Astrocyte (in vitro differentiated cells and primary cell): ENCODE data around the gene GOLPH3L. TPM values are rescaled to one million over a fixed set of nuclear protein-coding genes. Genes with fewer than 3 reads are reported as not detected.
"Not testable (repeated sequence)": the region's sequence is repeated elsewhere in the genome, so short reads cannot be mapped to it uniquely, and the experiment has no call there.

Source experiments
- DNase-seq: peaks from one replicate; pipeline ENCODE4 v3.0.0-alpha.2; 2010; ENCODE audit warnings: low read depth
- FAIRE-seq: peaks from 2 replicates; lab custom pipeline; 2011; peaks lifted over from hg19 to GRCh38; lab: Jason Lieb, UNC
- H2AFZ ChIP-seq: 2 replicates; pipeline ENCODE4 v1.6.0; 2012; ENCODE audit warnings: low read depth, low read length, inconsistent platforms
- H3K27ac ChIP-seq: 2 replicates; pipeline ENCODE4 v1.5.1; 2011; ENCODE audit warnings: low read depth, low read length, inconsistent platforms
- H3K27me3 ChIP-seq: 2 replicates; pipeline ENCODE4 v1.6.0; 2011; ENCODE audit warnings: low read length, inconsistent platforms; ENCODE audit not compliant: insufficient read depth
- H3K36me3 ChIP-seq: 2 replicates; pipeline ENCODE4 v1.5.1; 2011; ENCODE audit warnings: low read length, inconsistent platforms; ENCODE audit not compliant: insufficient read depth
- H3K4me1 ChIP-seq: 2 replicates; pipeline ENCODE4 v1.5.1; 2011; ENCODE audit warnings: low read length, inconsistent platforms; ENCODE audit not compliant: insufficient read depth
- H3K4me2 ChIP-seq: 2 replicates; pipeline ENCODE4 v1.6.0; 2012; ENCODE audit warnings: low read length, inconsistent platforms
- H3K4me3 ChIP-seq: 2 replicates; pipeline ENCODE4 v1.5.1; 2011; ENCODE audit warnings: low read depth, mild to moderate bottlenecking, low read length, inconsistent platforms; ENCODE audit not compliant: insufficient read depth
- H3K79me2 ChIP-seq: 2 replicates; pipeline ENCODE4 v1.6.0; 2012; ENCODE audit warnings: mild to moderate bottlenecking, low read length, inconsistent platforms; ENCODE audit not compliant: insufficient read depth
- H3K9ac ChIP-seq: 2 replicates; pipeline ENCODE4 v1.6.0; 2012; ENCODE audit warnings: mild to moderate bottlenecking, low read length, inconsistent platforms
- H3K9me3 ChIP-seq: 2 replicates; pipeline ENCODE4 v1.5.1; 2012; ENCODE audit warnings: low read depth, mild to moderate bottlenecking, low read length, inconsistent platforms; ENCODE audit not compliant: insufficient read depth
- H4K20me1 ChIP-seq: 2 replicates; pipeline ENCODE4 v1.6.0; 2012; ENCODE audit warnings: low read length, inconsistent platforms; ENCODE audit not compliant: insufficient read depth
- H3K27ac Mint-ChIP-seq: one replicate; pipeline ENCODE4 v1.8.0; 2021; ENCODE audit warnings: mild to moderate bottlenecking, mixed read lengths; ENCODE audit not compliant: unreplicated experiment
- H3K27me3 Mint-ChIP-seq: one replicate; pipeline ENCODE4 v1.8.0; 2021; ENCODE audit warnings: low read depth, mixed read lengths; ENCODE audit not compliant: unreplicated experiment
- H3K36me3 Mint-ChIP-seq: one replicate; pipeline ENCODE4 v1.8.0; 2021; ENCODE audit warnings: low read depth, mixed read lengths; ENCODE audit not compliant: unreplicated experiment
- H3K4me1 Mint-ChIP-seq: one replicate; pipeline ENCODE4 v1.8.0; 2021; ENCODE audit warnings: low read depth, mixed read lengths; ENCODE audit not compliant: unreplicated experiment
- H3K4me3 Mint-ChIP-seq: one replicate; pipeline ENCODE4 v1.8.0; 2021; ENCODE audit warnings: mild to moderate bottlenecking, moderate library complexity, mixed read lengths; ENCODE audit not compliant: unreplicated experiment
- H3K9me3 Mint-ChIP-seq: one replicate; pipeline ENCODE4 v1.8.0; 2021; ENCODE audit warnings: mild to moderate bottlenecking, mixed read lengths; ENCODE audit not compliant: unreplicated experiment
- EZH2 ChIP-seq: IDR thresholded peaks from 2 replicates; pipeline ENCODE4 v1.6.1; 2012; ENCODE audit warnings: mild to moderate bottlenecking, low read length, inconsistent platforms; ENCODE audit not compliant: insufficient read depth
- total RNA-seq: library from RNA; stranded (reverse); gene quantifications from 2 replicates; pipeline ENCODE4 v1.2.1, GENCODE V29; 2021
- TF ChIP-seq, protein P1 (sequence below): IDR thresholded peaks from 2 replicates; pipeline ENCODE4 v1.5.1; 2011; ENCODE audit warnings: low read depth, mild to moderate bottlenecking, inconsistent platforms, low read length, moderate library complexity; ENCODE audit not compliant: insufficient read depth

GOLPH3L gene
- total RNA-seq, 1 donor from 2014 or later: 20.9 TPM

DNA sequence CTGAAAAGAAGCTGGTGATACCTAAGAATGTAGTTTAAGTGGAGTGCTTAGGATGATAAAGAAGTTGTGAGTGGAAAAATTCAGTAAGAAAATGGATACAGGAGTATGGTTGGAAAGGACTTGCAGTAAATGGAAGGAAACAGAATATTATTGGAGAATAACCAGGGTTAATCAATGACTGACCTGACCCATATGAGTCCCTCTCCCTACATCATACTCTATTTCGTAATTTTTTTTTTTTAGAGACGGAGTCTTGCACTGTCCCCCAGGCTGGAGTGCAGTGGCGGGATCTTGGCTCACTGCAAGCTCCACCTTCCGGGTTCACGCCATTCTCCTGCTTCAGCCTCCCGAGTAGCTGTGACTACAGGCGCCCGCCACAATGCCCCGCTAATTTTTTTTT is 34.1 kb downstream of the GOLPH3L start:
- Mint-ChIP-seq H3K27ac (no peak overlapping the region), H3K9me3 (no peaks in the 10 kb centered on the region), H3K27me3 (no peaks in the 10 kb centered on the region), H3K4me3 (no peak overlapping the region), H3K4me1 (no peaks in the 10 kb centered on the region), H3K36me3 (peaks cover 11% of the 10 kb centered on the region)
- Histone ChIP-seq H4K20me1 (no peaks in the 10 kb centered on the region), H3K27me3 (no peaks in the 10 kb centered on the region), H3K79me2 (no peaks in the 10 kb centered on the region), H3K27ac (no peak overlapping the region), H3K4me3 (no peak overlapping the region), H3K4me2 (no peak overlapping the region), H3K4me1 (no peaks in the 10 kb centered on the region), H3K9ac (no peak overlapping the region), H3K36me3 (peaks cover 10% of the 10 kb centered on the region), H2AFZ (no peak overlapping the region), H3K9me3 (no peaks in the 10 kb centered on the region)
- FAIRE-seq (no peak), DNase-seq (no peak)
- TF ChIP-seq, protein P1, sequence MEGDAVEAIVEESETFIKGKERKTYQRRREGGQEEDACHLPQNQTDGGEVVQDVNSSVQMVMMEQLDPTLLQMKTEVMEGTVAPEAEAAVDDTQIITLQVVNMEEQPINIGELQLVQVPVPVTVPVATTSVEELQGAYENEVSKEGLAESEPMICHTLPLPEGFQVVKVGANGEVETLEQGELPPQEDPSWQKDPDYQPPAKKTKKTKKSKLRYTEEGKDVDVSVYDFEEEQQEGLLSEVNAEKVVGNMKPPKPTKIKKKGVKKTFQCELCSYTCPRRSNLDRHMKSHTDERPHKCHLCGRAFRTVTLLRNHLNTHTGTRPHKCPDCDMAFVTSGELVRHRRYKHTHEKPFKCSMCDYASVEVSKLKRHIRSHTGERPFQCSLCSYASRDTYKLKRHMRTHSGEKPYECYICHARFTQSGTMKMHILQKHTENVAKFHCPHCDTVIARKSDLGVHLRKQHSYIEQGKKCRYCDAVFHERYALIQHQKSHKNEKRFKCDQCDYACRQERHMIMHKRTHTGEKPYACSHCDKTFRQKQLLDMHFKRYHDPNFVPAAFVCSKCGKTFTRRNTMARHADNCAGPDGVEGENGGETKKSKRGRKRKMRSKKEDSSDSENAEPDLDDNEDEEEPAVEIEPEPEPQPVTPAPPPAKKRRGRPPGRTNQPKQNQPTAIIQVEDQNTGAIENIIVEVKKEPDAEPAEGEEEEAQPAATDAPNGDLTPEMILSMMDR: no peak
- no peak for TF ChIP-seq EZH2

DNA sequence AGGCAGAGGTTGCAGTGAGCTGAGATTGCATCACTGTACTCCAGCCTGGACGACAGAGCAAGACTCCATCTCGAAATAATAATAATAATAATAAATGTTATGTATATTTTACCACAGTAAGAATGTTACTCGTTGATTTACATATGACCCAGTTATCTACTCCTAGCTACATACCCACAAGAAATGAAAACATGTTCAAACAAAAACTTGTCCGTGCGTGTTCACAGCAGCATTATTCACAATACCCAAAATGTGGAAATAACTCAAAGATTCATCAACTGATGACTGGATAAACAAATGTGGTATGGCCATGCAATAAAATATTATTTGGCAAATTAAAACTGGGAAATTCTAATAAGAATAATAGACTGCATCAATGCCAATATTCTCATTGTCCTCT is 35.8 kb downstream of the GOLPH3L start:
- Mint-ChIP-seq H3K36me3 (peaks cover 11% of the 10 kb centered on the region), H3K27ac (no peak overlapping the region), H3K4me1 (no peaks in the 10 kb centered on the region), H3K27me3 (no peaks in the 10 kb centered on the region), H3K4me3 (no peak overlapping the region), H3K9me3 (no peaks in the 10 kb centered on the region)
- no peaks in the 10 kb centered on the region for H3K27me3 ChIP-seq
- H3K36me3 ChIP-seq: peaks cover 10% of the 10 kb centered on the region
- no peak overlapping the region for H3K27ac ChIP-seq
- no peak overlapping the region for H3K4me3 ChIP-seq
- no peak for TF ChIP-seq EZH2
- TF ChIP-seq, protein P1: no peak
- H3K79me2 ChIP-seq: no peaks in the 10 kb centered on the region
- no peaks in the 10 kb centered on the region for H4K20me1 ChIP-seq
- DNase-seq (no peak), FAIRE-seq (no peak)
- H3K4me2 ChIP-seq: no peak overlapping the region
- no peaks in the 10 kb centered on the region for H3K9me3 ChIP-seq
- no peak overlapping the region for H3K9ac ChIP-seq
- H2AFZ ChIP-seq: no peak overlapping the region
- no peaks in the 10 kb centered on the region for H3K4me1 ChIP-seq

DNA sequence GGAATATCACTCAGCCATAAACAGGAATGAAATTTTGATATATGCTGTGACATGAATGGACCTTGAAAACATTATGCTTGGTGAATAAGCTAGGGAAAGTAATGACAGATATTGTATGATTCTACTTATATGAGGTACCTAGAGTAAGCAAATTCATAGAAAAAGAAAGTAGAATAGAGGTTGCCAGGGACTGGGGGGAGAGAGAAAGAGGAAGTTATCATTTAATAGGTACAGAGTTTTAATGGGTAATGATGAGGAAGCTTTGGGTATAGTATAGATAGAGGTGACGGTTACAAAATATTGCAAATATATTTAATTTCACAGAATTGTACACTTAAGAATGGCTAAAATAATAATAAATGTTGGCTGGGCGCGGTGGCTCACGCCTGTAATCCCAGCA is 36.4 kb downstream of the GOLPH3L start:
- peaks cover 10% of the 10 kb centered on the region for H3K36me3 ChIP-seq
- H3K9me3 ChIP-seq: no peaks in the 10 kb centered on the region
- H3K27ac ChIP-seq: no peak overlapping the region
- FAIRE-seq: no peak
- no peaks in the 10 kb centered on the region for H3K4me1 Mint-ChIP-seq
- no peaks in the 10 kb centered on the region for H3K4me1 ChIP-seq
- no peak overlapping the region for H3K4me3 ChIP-seq
- no peaks in the 10 kb centered on the region for H3K79me2 ChIP-seq
- no peaks in the 10 kb centered on the region for H3K27me3 ChIP-seq
- no peak overlapping the region for H2AFZ ChIP-seq
- TF ChIP-seq EZH2: no peak
- TF ChIP-seq, protein P1: no peak
- no peaks in the 10 kb centered on the region for H3K9me3 Mint-ChIP-seq
- no peak overlapping the region for H3K4me3 Mint-ChIP-seq
- H4K20me1 ChIP-seq: no peaks in the 10 kb centered on the region
- DNase-seq: no peak
- no peak overlapping the region for H3K9ac ChIP-seq
- H3K36me3 Mint-ChIP-seq: peaks cover 11% of the 10 kb centered on the region
- no peaks in the 10 kb centered on the region for H3K27me3 Mint-ChIP-seq
- H3K4me2 ChIP-seq: no peak overlapping the region
- H3K27ac Mint-ChIP-seq: no peak overlapping the region

DNA sequence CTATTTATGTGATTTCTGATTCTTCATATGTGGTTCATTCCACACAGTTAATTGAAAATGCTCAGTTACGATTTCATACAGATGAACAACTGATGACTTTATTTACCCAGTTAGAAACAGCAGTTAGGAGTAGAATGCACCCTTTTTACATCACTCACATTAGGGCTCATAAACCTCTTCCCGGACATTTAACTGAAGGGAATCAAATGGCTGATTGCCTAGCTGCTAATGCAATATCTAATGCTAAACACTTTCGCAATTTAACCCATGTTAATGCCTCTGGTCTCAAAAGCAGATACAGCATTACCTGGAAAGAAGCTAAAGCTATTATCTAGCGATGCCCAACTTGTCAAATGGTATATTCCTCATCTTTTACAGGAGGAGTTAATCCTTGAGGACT is 39.9 kb downstream of the GOLPH3L start:
- not testable (repeated sequence) for H3K27ac ChIP-seq, H3K4me1 Mint-ChIP-seq, H3K9me3 Mint-ChIP-seq, H3K9ac ChIP-seq, DNase-seq, H3K4me3 Mint-ChIP-seq, H3K9me3 ChIP-seq, H3K27me3 Mint-ChIP-seq, H4K20me1 ChIP-seq, H3K4me3 ChIP-seq, H3K27me3 ChIP-seq, FAIRE-seq, H3K36me3 Mint-ChIP-seq, H3K79me2 ChIP-seq, H3K36me3 ChIP-seq, H3K4me2 ChIP-seq, H3K27ac Mint-ChIP-seq, H2AFZ ChIP-seq, H3K4me1 ChIP-seq
